ENCODE results near the gene TCF4.

Gene TCF4

GRCh38 chr18:55300421-55300935 lies 287.5 kb downstream of the TCF4 start:
- intact Hi-C loops (cut with DNase I) = no loop called here
- DNase-seq = peak in 1 of 10 donors; percentile 75

- intact Hi-C loops (cut with DNase I) = loop anchor here (10.0 kb wide), 1 partner anchor 52 kb away; no protein-coding TSS in a partner anchor
- no peak for DNase-seq
These were observed 291.2 kb downstream of the TCF4 start for GRCh38 chr18:55296778-55297177.

GRCh38 chr18:55296115-55296514 lies 291.9 kb downstream of the TCF4 start:
- DNase-seq = no peak
- intact Hi-C loops (cut with DNase I) = loop anchor here (10.0 kb wide), 1 partner anchor 51 kb away; no protein-coding TSS in a partner anchor

GRCh38 chr18:55290898-55291297 lies 297.1 kb downstream of the TCF4 start:
- DNase-seq = no peak
- intact Hi-C loops (cut with DNase I) = loop anchor here (10.0 kb wide), 1 partner anchor 46 kb away; no protein-coding TSS in a partner anchor

- intact Hi-C loops (cut with DNase I) = loop anchor here (10.0 kb wide), 1 partner anchor 45 kb away; no protein-coding TSS in a partner anchor
- no peak for DNase-seq
These were observed 298.2 kb downstream of the TCF4 start for GRCh38 chr18:55289775-55290174.

GRCh38 chr18:55289048-55289447 lies 298.9 kb downstream of the TCF4 start:
- intact Hi-C loops (cut with DNase I) = no loop called here
- no peak for DNase-seq

GRCh38 chr18:55287935-55288868 lies 299.8 kb downstream of the TCF4 start:
- intact Hi-C loops (cut with DNase I) = no loop called here
- DNase-seq = no peak

GRCh38 chr18:55287149-55287806 lies 300.7 kb downstream of the TCF4 start:
- intact Hi-C loops (cut with DNase I) = no loop called here
- peak in 2 of 10 donors; percentile 62 to 83 for DNase-seq

GRCh38 chr18:55286257-55286825 lies 301.7 kb downstream of the TCF4 start:
- intact Hi-C loops (cut with DNase I) = no loop called here
- no peak for DNase-seq

- intact Hi-C loops (cut with DNase I) = no loop called here
- DNase-seq = peak in 1 of 10 donors; percentile 57
These were observed 303.4 kb downstream of the TCF4 start for GRCh38 chr18:55284614-55285013.

GRCh38 chr18:55283309-55283708 lies 304.7 kb downstream of the TCF4 start:
- DNase-seq = no peak
- intact Hi-C loops (cut with DNase I) = no loop called here

GRCh38 chr18:55280503-55280902 lies 307.5 kb downstream of the TCF4 start:
- intact Hi-C loops (cut with DNase I) = no loop called here
- DNase-seq = no peak

- intact Hi-C loops (cut with DNase I) = no loop called here
- peak in 4 of 10 donors; percentile 33 to 87 (median 36) for DNase-seq
These were observed 312.7 kb downstream of the TCF4 start for GRCh38 chr18:55275039-55275901.

- DNase-seq = no peak
- intact Hi-C loops (cut with DNase I) = no loop called here
These were observed 315.3 kb downstream of the TCF4 start for GRCh38 chr18:55272510-55273243.

- intact Hi-C loops (cut with DNase I) = no loop called here
- no peak for DNase-seq
These were observed 318.4 kb downstream of the TCF4 start for GRCh38 chr18:55269622-55270021.

GRCh38 chr18:55268628-55269275 lies 319.2 kb downstream of the TCF4 start:
- DNase-seq = no peak
- intact Hi-C loops (cut with DNase I) = no loop called here

- intact Hi-C loops (cut with DNase I) = no loop called here
These were observed 319.8 kb downstream of the TCF4 start for GRCh38 chr18:55268151-55268601.

GRCh38 chr18:55266981-55267380 lies 321.0 kb downstream of the TCF4 start:
- intact Hi-C loops (cut with DNase I) = no loop called here
- no peak for DNase-seq

More at GRCh38 chr18:55268151-55268601, 319.8 kb downstream of the TCF4 start:
- DNase-seq = no peak

GRCh38 chr18:55265984-55266383 lies 322.0 kb downstream of the TCF4 start:
- DNase-seq = no peak
- intact Hi-C loops (cut with DNase I) = no loop called here
